Stomach (tissue), 4 donors: Measurements from ENCODE around the gene PSMC5.

ENCODE experiments used
- POLR2A ChIP-seq, 4 donors: fragments of 450-650 bp; IDR thresholded peaks; one replicate each; pipeline ENCODE4 v1.6.1; 2016; ENCODE audit warnings: antibody characterized with exemption in 4 of 4, control low read depth in 2 of 4, mild to moderate bottlenecking in 1 of 4, moderate library complexity in 1 of 4
- POLR2AphosphoS5 ChIP-seq, 3 donors: sonication (generic); formaldehyde crosslinking; IDR thresholded peaks; one replicate each; pipeline ENCODE4 v1.6.1; 2016; ENCODE audit warnings: antibody characterized with exemption in 3 of 3
- TF ChIP-seq, protein P1 (sequence below), 7 experiments: fragments of 450-650 bp in 4 of 7; fragments of 200-600 bp in 3 of 7; sonication (generic) in 3 of 7; IDR thresholded peaks; one replicate each; pipeline ENCODE4 v1.5.1; 2016 to 2019; ENCODE audit warnings: antibody characterized with exemption in 7 of 7, control low read depth in 2 of 7, mild to moderate bottlenecking in 1 of 7

DNA sequence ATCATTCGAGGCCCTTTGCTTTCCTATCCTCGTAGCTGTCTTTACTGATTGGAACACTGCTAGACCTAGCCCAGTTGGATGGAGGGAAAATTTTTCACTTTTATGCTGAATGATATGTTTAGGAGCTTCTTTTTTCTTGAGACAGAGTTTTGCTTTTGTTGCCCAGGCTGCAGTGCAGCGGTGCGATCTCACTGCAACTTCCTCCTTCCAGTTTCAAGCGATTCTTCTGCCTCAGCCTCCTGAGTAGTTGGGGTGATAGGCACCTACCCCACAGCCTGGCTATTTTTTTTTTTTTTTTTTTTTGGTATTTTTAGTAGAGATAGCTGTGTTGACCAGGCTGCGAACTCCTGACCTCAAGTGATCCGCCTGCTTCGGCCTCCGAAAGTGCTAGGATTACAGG lies 17.3 kb upstream of the PSMC5 start:
- TF ChIP-seq POLR2A (IDR thresholded peaks at IDR 0.05), result no peak
- TF ChIP-seq POLR2AphosphoS5 (IDR thresholded peaks at IDR 0.05), result no peak
- TF ChIP-seq, protein P1, sequence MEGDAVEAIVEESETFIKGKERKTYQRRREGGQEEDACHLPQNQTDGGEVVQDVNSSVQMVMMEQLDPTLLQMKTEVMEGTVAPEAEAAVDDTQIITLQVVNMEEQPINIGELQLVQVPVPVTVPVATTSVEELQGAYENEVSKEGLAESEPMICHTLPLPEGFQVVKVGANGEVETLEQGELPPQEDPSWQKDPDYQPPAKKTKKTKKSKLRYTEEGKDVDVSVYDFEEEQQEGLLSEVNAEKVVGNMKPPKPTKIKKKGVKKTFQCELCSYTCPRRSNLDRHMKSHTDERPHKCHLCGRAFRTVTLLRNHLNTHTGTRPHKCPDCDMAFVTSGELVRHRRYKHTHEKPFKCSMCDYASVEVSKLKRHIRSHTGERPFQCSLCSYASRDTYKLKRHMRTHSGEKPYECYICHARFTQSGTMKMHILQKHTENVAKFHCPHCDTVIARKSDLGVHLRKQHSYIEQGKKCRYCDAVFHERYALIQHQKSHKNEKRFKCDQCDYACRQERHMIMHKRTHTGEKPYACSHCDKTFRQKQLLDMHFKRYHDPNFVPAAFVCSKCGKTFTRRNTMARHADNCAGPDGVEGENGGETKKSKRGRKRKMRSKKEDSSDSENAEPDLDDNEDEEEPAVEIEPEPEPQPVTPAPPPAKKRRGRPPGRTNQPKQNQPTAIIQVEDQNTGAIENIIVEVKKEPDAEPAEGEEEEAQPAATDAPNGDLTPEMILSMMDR (IDR thresholded peaks at IDR 0.05), result no peak
